Kidney (tissue), 14 donors: ENCODE data around the gene CHAT. TPM values are rescaled to one million over a fixed set of nuclear protein-coding genes. Genes with fewer than 3 reads are reported as not detected.

ENCODE experiments used
- DNase-seq, 5 donors: peaks; one replicate each; pipeline ENCODE4 v3.0.0-alpha.2; 2013 to 2020
- FAIRE-seq: peaks from 2 replicates; lab custom pipeline; 2012; peaks lifted over from hg19 to GRCh38; lab: Jason Lieb, UNC
- H3K27ac ChIP-seq, 2 donors: one replicate each; pipeline ENCODE4 v1.7.0; 2013; ENCODE audit warnings: low read depth in 2 of 2, low read length in 2 of 2, inconsistent platforms in 1 of 2
- H3K27me3 ChIP-seq: one replicate; pipeline ENCODE4 v1.7.1; 2013; ENCODE audit warnings: low read length, inconsistent platforms; ENCODE audit not compliant: control insufficient read depth, insufficient read depth
- H3K36me3 ChIP-seq, 3 donors: one replicate each; pipeline versions ENCODE4 v1.7.0 to v1.7.1; 2013; ENCODE audit warnings: low read length in 3 of 3, control low read depth in 1 of 3, inconsistent platforms in 1 of 3; ENCODE audit not compliant: insufficient read depth in 3 of 3, control insufficient read depth in 2 of 3
- H3K4me1 ChIP-seq, 3 donors: one replicate each; pipeline versions ENCODE4 v1.7.0 to v1.7.1; 2013; ENCODE audit warnings: low read length in 3 of 3, inconsistent platforms in 1 of 3, low read depth in 1 of 3; ENCODE audit not compliant: control insufficient read depth in 2 of 3, insufficient read depth in 2 of 3
- H3K4me3 ChIP-seq, 3 donors: one replicate each; pipeline versions ENCODE4 v1.7.0 to v1.8.1; 2013; ENCODE audit warnings: low read length in 3 of 3, control low read depth in 1 of 3, inconsistent platforms in 1 of 3
- H3K9ac ChIP-seq, 3 donors: one replicate each; pipeline versions ENCODE4 v1.7.0 to v1.7.1; 2013; ENCODE audit warnings: low read length in 3 of 3, control low read depth in 1 of 3, inconsistent platforms in 1 of 3
- H3K9me3 ChIP-seq, 3 donors: one replicate each; pipeline versions ENCODE4 v1.7.0 to v1.7.1; 2013; ENCODE audit warnings: low read length in 3 of 3, control low read depth in 1 of 3, inconsistent platforms in 1 of 3; ENCODE audit not compliant: control insufficient read depth in 2 of 3, insufficient read depth in 1 of 3
- CTCF ChIP-seq: IDR thresholded peaks from 3 replicates; pipeline ENCODE4 v1.5.1; 2012; ENCODE audit warnings: mild to moderate bottlenecking, moderate library complexity, borderline replicate concordance; ENCODE audit not compliant: insufficient read depth; ENCODE audit errors: extremely low read depth
- intact Hi-C: fragments of 100-400 bp; cut with DNase I; formaldehyde crosslinking; loops from one replicate; pipeline ENCODE4 v1.11.1; 2022
- polyA plus RNA-seq: library from polyadenylated mRNA; stranded (reverse); fragments of 350-450 nt; fragmentation: Illumina TruSeq; extraction: RNeasy Lipid Tissue Mini Kit (QIAGEN cat#74804); gene quantifications from one replicate; pipeline ENCODE4 v1.2.3, GENCODE V29; 2014; ENCODE audit warnings: low read depth, low replicate concordance; ENCODE audit not compliant: insufficient read depth
- total RNA-seq: library from RNA; stranded (reverse); fragmentation: NEBNext Ultra II Directional; extraction: Animal tissue kit (Norgen Biotek cat#: 25700); gene quantifications from one replicate; pipeline ENCODE4 v1.2.1, GENCODE V29; 2021
- donor health status: control.
- donor health status: control.
- donor health status: control.
- donor health status: control.
- donor health status: control.
- donor health status: DM: yes; HTN: yes; CAD: no.
- donor health status: Normal renal cell carcinoma (clear cell type).

CHAT gene
- total and polyA plus RNA-seq, 2 donors from 2014 or later = not detected

- DNase-seq (peak in 4 of 5 donors; percentile 81 to 94 (median 89)), FAIRE-seq (no peak)
- Histone ChIP-seq H3K4me3 (no peak overlapping the region), H3K27me3 (peaks cover 8% of the 10 kb centered on the region), H3K4me1 (no peaks in the 10 kb centered on the region), H3K36me3 (no peaks in the 10 kb centered on the region), H3K9ac (no peak overlapping the region), H3K9me3 (peaks cover 0 to 3% (median 0%) of the 10 kb centered on the region in 3 donors), H3K27ac (no peak overlapping the region)
- intact Hi-C loops = no loop called here
- TF ChIP-seq CTCF = no peak
Measured at GRCh38 chr10:49690698-49691356, 77.0 kb downstream of the CHAT start.

- peaks cover 0 to 3% (median 0%) of the 10 kb centered on the region in 3 donors for H3K9me3 ChIP-seq
- peaks cover 8% of the 10 kb centered on the region for H3K27me3 ChIP-seq
- H3K9ac ChIP-seq = no peak overlapping the region
- no peaks in the 10 kb centered on the region for H3K36me3 ChIP-seq
- intact Hi-C loops = no loop called here
- TF ChIP-seq CTCF = no peak
- no peak for DNase-seq
- no peak overlapping the region for H3K27ac ChIP-seq
- no peak overlapping the region for H3K4me3 ChIP-seq
- H3K4me1 ChIP-seq = no peaks in the 10 kb centered on the region
- FAIRE-seq = no peak
Measured at GRCh38 chr10:49691588-49691987, 77.8 kb downstream of the CHAT start.

GRCh38 chr10:49694466-49694865 is 80.6 kb downstream of the CHAT start:
- Histone ChIP-seq H3K27ac (no peak overlapping the region), H3K27me3 (peaks cover 2% of the 10 kb centered on the region), H3K4me1 (no peaks in the 10 kb centered on the region), H3K36me3 (no peaks in the 10 kb centered on the region), H3K9me3 (peaks cover 0 to 3% (median 0%) of the 10 kb centered on the region in 3 donors), H3K9ac (no peak overlapping the region), H3K4me3 (no peak overlapping the region)
- DNase-seq (no peak), FAIRE-seq (no peak)
- no peak for TF ChIP-seq CTCF
- intact Hi-C loops = no loop called here
